Uterus (tissue), 4 donors: Measurements from ENCODE around the gene HOTAIR. TPM values are rescaled to one million over a fixed set of nuclear protein-coding genes. Genes with fewer than 3 reads are reported as not detected.

ENCODE experiments used
- DNase-seq, 2 donors: peaks; one replicate each; pipeline ENCODE4 v3.0.0-alpha.2; 2019 to 2020
- H3K27ac ChIP-seq, 2 donors: fragments of 200-600 bp; sonication (generic); 1 replicate in 1 of 2; 2 replicates in 1 of 2; pipeline ENCODE4 v1.5.1; 2016 to 2018
- H3K27me3 ChIP-seq, 2 donors: fragments of 200-600 bp; sonication (generic); one replicate each; pipeline ENCODE4 v1.5.1; 2018 to 2019; ENCODE audit warnings: control low read depth in 1 of 2
- H3K36me3 ChIP-seq, 2 donors: fragments of 200-600 bp; sonication (generic); one replicate each; pipeline ENCODE4 v1.5.1; 2019; ENCODE audit warnings: control low read depth in 1 of 2
- H3K4me1 ChIP-seq, 2 donors: fragments of 200-600 bp; sonication (generic); one replicate each; pipeline ENCODE4 v1.5.1; 2018 to 2019; ENCODE audit warnings: control low read depth in 1 of 2
- H3K4me3 ChIP-seq, 2 donors: fragments of 200-600 bp; sonication (generic); 1 replicate in 1 of 2; 2 replicates in 1 of 2; pipeline ENCODE4 v1.5.1; 2018 to 2019; ENCODE audit warnings: mild to moderate bottlenecking in 1 of 2
- H3K9me3 ChIP-seq, 2 donors: fragments of 200-600 bp; sonication (generic); one replicate each; pipeline ENCODE4 v1.5.1; 2019; ENCODE audit warnings: control low read depth in 1 of 2
- POLR2A ChIP-seq, 2 donors: fragments of 450-650 bp; IDR thresholded peaks; one replicate each; pipeline ENCODE4 v1.6.1; 2016; ENCODE audit warnings: antibody characterized with exemption in 2 of 2, mild to moderate bottlenecking in 1 of 2, moderate library complexity in 1 of 2
- intact Hi-C: fragments of 100-400 bp; cut with DNase I; formaldehyde crosslinking; loops from one replicate; pipeline ENCODE4 v1.15.1; 2023; ENCODE audit warnings: low total_unique reads
- total RNA-seq, 4 donors: library from RNA; depleted of rRNA in 3 of 4; stranded (reverse); fragments of >200 nt in 3 of 4; gene quantifications; one replicate each; pipeline versions ENCODE4 v1.1.0 to v1.2.4, GENCODE V29; 2014 to 2023
- TF ChIP-seq, protein P1 (sequence below), 4 experiments: fragments of 200-600 bp in 2 of 4; fragments of 450-650 bp in 2 of 4; sonication (generic) in 2 of 4; IDR thresholded peaks; one replicate each; pipeline ENCODE4 v1.5.1; 2016 to 2019; ENCODE audit warnings: antibody characterized with exemption in 4 of 4, mild to moderate bottlenecking in 2 of 4, moderate library complexity in 1 of 4
- donor health status: DM: yes; HTN: yes; CAD: no.

Gene HOTAIR
- total RNA-seq, 4 donors from 2014 or later = 1.2 to 4.1 (median 2.1) TPM; not detected in 1

GRCh38 chr12:53965281-53966084, 9.3 kb downstream of the HOTAIR start:
- peak overlapping the region in 1 of 2 donors; percentile 60 for H3K27ac ChIP-seq
- DNase-seq = peak; percentile 28 to 71
- H3K9me3 ChIP-seq = no peaks in the 10 kb centered on the region
- no peaks in the 10 kb centered on the region for H3K4me1 ChIP-seq
- H3K4me3 ChIP-seq = peak overlapping the region in 1 of 2 donors; percentile 10
- peaks cover 11 to 92% of the 10 kb centered on the region in 2 donors for H3K27me3 ChIP-seq
- intact Hi-C loops = no loop called here
- TF ChIP-seq, protein P1, sequence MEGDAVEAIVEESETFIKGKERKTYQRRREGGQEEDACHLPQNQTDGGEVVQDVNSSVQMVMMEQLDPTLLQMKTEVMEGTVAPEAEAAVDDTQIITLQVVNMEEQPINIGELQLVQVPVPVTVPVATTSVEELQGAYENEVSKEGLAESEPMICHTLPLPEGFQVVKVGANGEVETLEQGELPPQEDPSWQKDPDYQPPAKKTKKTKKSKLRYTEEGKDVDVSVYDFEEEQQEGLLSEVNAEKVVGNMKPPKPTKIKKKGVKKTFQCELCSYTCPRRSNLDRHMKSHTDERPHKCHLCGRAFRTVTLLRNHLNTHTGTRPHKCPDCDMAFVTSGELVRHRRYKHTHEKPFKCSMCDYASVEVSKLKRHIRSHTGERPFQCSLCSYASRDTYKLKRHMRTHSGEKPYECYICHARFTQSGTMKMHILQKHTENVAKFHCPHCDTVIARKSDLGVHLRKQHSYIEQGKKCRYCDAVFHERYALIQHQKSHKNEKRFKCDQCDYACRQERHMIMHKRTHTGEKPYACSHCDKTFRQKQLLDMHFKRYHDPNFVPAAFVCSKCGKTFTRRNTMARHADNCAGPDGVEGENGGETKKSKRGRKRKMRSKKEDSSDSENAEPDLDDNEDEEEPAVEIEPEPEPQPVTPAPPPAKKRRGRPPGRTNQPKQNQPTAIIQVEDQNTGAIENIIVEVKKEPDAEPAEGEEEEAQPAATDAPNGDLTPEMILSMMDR (IDR thresholded peaks at IDR 0.05) = no peak
- peak in 1 of 2 donors; percentile 19 for TF ChIP-seq POLR2A (IDR thresholded peaks at IDR 0.05)
- H3K36me3 ChIP-seq = no peaks in the 10 kb centered on the region

DNA sequence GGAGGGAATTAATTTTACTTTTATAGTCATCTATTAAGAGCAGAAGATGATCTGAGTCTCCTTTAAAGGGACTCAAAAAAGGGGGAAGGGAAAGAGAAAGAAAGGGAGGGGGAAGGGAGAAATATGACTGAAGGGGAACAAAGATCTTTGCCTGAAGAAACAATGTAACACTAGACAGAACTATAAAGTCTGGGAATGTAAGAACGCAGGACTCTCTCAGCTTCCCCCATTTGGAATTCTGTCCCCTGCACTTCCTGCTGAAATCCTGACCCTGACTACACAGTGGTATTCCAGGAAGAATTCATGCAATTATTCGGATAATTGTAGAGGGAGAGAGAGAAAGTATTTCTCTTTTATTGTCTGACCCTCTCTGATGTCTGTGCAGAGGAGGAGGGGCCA, 10.4 kb downstream of the HOTAIR start:
- Histone ChIP-seq H3K4me3 (no peak overlapping the region), H3K27ac (no peak overlapping the region), H3K4me1 (no peaks in the 10 kb centered on the region), H3K36me3 (no peaks in the 10 kb centered on the region), H3K9me3 (no peaks in the 10 kb centered on the region), H3K27me3 (peaks cover 16 to 97% of the 10 kb centered on the region in 2 donors)
- intact Hi-C loops = no loop called here
- DNase-seq = no peak
- TF ChIP-seq POLR2A (IDR thresholded peaks at IDR 0.05) = no peak
- TF ChIP-seq, protein P1 (IDR thresholded peaks at IDR 0.05) = no peak

GRCh38 chr12:53963434-53964314, 11.1 kb downstream of the HOTAIR start:
- H3K27me3 ChIP-seq = peaks cover 20 to 98% of the 10 kb centered on the region in 2 donors
- H3K4me3 ChIP-seq = no peak overlapping the region
- H3K36me3 ChIP-seq = no peaks in the 10 kb centered on the region
- intact Hi-C loops = no loop called here
- H3K4me1 ChIP-seq = no peaks in the 10 kb centered on the region
- no peak overlapping the region for H3K27ac ChIP-seq
- no peak for DNase-seq
- TF ChIP-seq, protein P1 (IDR thresholded peaks at IDR 0.05) = no peak
- no peak for TF ChIP-seq POLR2A (IDR thresholded peaks at IDR 0.05)
- H3K9me3 ChIP-seq = no peaks in the 10 kb centered on the region

- intact Hi-C loops = no loop called here
- no peak for DNase-seq
- Histone ChIP-seq H3K4me1 (no peaks in the 10 kb centered on the region), H3K9me3 (no peaks in the 10 kb centered on the region), H3K36me3 (no peaks in the 10 kb centered on the region), H3K4me3 (no peak overlapping the region), H3K27ac (no peak overlapping the region), H3K27me3 (peaks cover 20 to 95% of the 10 kb centered on the region in 2 donors)
- TF ChIP-seq POLR2A (IDR thresholded peaks at IDR 0.05) = no peak
- TF ChIP-seq, protein P1 (IDR thresholded peaks at IDR 0.05) = no peak
These were observed 11.7 kb downstream of the HOTAIR start for GRCh38 chr12:53963005-53963404.
